HG03103 (cell line): ENCODE data around the gene C4A.
"Not testable (repeated sequence)": the region's sequence is repeated elsewhere in the genome, so short reads cannot be mapped to it uniquely, and the experiment has no call there.

Experiments used
- ATAC-seq: cut with Tn5 transposase; IDR thresholded peaks from one replicate; pipeline ENCODE4 v1.9.1; 2021; ENCODE audit warnings: low read depth; ENCODE audit not compliant: unreplicated experiment

Gene C4A

DNA sequence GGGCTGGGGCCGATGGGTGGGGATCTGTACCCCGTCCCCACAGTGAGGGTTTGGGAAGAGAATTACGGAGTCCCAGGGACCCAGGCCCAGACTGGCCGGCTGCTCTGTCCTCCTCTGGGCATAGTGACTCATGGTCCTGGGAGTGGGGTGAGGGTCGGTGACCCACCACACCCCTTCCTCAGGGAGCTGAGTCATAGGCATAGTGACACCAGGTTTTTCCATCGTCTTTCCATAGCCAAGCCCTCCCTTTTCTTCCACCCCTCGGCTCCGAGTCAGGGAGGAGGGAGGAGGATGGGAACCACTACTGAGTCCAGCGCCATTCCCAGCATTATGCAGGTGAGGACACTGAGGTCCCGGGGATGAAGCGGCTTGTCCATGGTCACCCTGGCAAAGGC is 65.2 kb downstream of the C4A start:
- ATAC-seq = no peak

DNA sequence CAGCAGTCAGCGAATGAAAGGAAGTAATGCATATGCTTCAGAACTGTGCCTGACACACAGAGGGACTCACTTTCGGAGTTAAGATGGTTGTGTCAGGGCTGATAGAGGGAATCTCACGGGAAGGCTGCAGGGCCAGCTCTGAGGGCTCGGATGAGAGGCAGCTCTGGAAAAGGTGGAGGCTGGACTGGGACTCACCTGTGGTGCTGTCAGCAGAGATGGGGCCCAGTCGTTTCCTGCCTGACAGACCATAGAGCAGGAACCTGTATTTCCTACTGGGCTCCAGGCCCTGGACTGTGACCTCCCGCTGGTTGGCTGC is 65.6 kb downstream of the C4A start:
- no peak for ATAC-seq

DNA sequence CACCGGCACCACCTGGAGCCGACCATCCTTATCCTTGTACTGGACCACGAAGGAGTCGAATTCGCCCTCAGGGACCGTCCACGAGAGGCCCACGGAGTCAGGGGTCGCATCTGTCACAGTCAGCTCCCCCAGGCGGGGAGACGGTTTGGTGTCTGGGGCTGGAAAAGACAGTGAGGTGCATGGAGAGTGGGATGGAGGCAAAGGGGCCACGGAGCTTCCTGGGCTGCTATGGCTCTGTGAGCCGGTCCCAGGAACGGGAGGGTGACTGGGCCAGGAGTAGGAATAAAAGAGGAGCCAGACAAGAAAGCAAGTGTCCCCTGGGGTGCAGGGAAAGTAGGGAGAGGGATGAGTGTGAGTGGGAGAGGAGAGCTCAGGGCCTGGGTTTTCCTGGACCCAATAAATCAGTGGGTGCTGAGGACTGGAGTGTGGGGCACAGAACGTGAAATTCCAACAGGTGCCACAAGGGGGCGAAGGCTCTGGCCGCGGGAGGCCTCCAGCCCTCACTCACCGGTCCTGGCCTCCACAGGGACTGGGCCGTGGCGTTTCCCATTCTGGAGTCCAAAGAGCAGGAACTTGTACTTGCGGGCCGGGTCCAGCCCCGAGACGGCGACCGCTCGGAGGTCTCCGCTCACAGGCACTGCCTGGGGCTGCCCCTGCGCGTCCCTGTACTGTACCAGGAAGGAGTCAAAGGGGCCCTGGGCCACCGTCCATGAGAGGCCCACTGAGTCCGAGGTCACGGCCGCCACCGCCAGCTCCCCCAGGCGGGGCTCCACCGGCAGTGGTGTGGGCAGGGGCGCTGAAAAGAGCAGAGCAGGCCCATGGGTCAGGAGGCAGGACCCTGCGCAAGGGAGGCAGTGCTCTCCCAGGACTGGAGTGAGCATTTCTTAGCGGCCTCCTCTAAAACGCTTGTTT is 66.3 kb downstream of the C4A start:
- ATAC-seq = no peak

DNA sequence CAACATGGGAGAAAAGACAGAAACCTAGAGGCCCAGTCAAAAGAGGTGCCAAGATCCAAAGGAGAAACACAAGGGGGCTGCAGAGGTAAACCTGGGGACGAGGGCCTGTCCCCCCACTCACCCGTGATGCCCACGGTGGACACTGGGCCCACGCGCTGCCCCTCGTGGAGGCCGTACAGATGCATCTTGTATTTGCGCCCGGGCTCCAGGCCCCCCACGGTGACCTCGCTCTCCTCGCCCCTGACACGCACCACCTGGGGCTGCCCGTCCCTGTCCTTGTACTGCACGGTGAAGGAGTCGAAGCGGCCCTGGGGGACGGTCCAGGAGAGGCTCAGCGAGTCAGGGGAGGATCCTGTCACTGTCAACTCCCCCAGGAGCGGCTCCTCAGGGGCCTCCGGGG is 67.3 kb downstream of the C4A start:
- ATAC-seq = not testable (repeated sequence)

DNA sequence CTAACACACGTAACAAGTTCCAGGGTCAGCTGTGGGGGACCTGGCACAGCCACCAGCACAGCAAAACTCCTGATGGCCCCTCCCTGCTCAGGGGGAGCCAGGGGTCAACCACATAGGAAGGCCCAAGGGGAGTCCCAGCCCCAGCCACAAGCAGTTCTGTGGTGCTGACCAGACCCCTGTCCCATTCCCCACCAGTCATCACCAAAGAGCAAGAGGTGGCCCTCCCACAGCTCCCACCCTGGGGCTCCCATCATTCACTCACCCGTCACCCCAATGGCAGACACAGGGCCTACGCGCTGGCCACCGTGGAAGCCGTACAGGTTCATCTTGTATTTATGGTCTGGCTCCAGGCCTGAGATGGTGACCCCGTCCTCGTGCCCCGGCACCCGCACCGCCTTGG is 67.9 kb downstream of the C4A start:
- ATAC-seq = not testable (repeated sequence)

DNA sequence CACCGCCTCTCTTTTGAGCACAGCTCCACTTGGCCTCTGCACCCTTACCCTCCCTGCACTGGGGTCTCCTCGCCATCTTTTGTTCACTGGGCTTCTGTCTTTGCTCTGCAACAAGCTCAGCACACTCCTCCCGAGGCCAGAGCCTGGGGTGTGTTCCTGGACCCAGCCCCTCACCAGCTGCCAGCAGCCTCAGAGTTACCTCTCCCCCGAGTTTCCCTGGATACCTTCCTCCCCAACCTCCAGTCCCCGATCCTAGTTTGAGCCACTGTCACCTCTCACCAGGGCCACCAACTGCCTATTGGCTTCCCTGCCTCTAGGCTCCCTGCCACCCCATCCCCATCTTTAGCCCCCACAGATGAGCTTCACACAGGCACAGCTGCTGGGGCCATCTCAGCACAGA is 68.7 kb downstream of the C4A start:
- ATAC-seq = no peak
